Activated CD8-positive, alpha-beta memory T cell treated with anti-CD3 and anti-CD28 coated beads for 24 hours (primary cell): ENCODE data around the gene RCSD1.
A peak's percentile ranks its signal among the peaks of the same experiment; 100 is the strongest.
"Not testable (repeated sequence)": the region's sequence is repeated elsewhere in the genome, so short reads cannot be mapped to it uniquely, and the experiment has no call there.

Experiments used
- DNase-seq: peaks from one replicate; pipeline ENCODE4 v3.0.0-alpha.2; 2020

RCSD1 gene

GRCh38 chr1:167629681-167630567 lies at the start of gene RCSD1:
Gene RCSD1 (plus strand): TSS chr1:167630232. CDS start chr1:167630424, 192 bp downstream.
- peak; percentile 88 for DNase-seq

- DNase-seq = no peak
Measured at GRCh38 chr1:167582064-167582463, 48.0 kb upstream of the RCSD1 start.

- DNase-seq = no peak
Measured at GRCh38 chr1:167582722-167583121, 47.3 kb upstream of the RCSD1 start.

- no peak for DNase-seq
Measured at GRCh38 chr1:167584581-167584980, 45.5 kb upstream of the RCSD1 start.

- no peak for DNase-seq
Measured at GRCh38 chr1:167587342-167587741, 42.7 kb upstream of the RCSD1 start.

- DNase-seq = no peak
Measured at GRCh38 chr1:167587872-167588271, 42.2 kb upstream of the RCSD1 start.

- DNase-seq = no peak
Measured at GRCh38 chr1:167588361-167588760, 41.7 kb upstream of the RCSD1 start.

- no peak for DNase-seq
Measured at GRCh38 chr1:167592475-167592874, 37.6 kb upstream of the RCSD1 start.

- no peak for DNase-seq
Measured at GRCh38 chr1:167593860-167594259, 36.2 kb upstream of the RCSD1 start.

- no peak for DNase-seq
Measured at GRCh38 chr1:167594822-167595221, 35.2 kb upstream of the RCSD1 start.

GRCh38 chr1:167599957-167600581 lies 30.0 kb upstream of the RCSD1 start:
- DNase-seq = peak; percentile 70

GRCh38 chr1:167601442-167602383 lies 28.3 kb upstream of the RCSD1 start:
- peak; percentile 65 for DNase-seq

GRCh38 chr1:167602840-167603239 lies 27.2 kb upstream of the RCSD1 start:
- DNase-seq = peak; percentile 65

GRCh38 chr1:167605576-167605975 lies 24.5 kb upstream of the RCSD1 start:
- no peak for DNase-seq

- DNase-seq = no peak
Measured at GRCh38 chr1:167611983-167612382, 18.0 kb upstream of the RCSD1 start.

- DNase-seq = no peak
Measured at GRCh38 chr1:167612587-167613385, 17.2 kb upstream of the RCSD1 start.

- not testable (repeated sequence) for DNase-seq
Measured at GRCh38 chr1:167613984-167614383, 16.0 kb upstream of the RCSD1 start.

- no peak for DNase-seq
Measured at GRCh38 chr1:167614851-167615250, 15.2 kb upstream of the RCSD1 start.

GRCh38 chr1:167616521-167616920 lies 13.5 kb upstream of the RCSD1 start:
- DNase-seq = no peak

- DNase-seq = no peak
Measured at GRCh38 chr1:167617153-167618147, 12.6 kb upstream of the RCSD1 start.

GRCh38 chr1:167618366-167618765 lies 11.7 kb upstream of the RCSD1 start:
- no peak for DNase-seq
